ENCODE results near the gene ZFP36L1. TPM values are rescaled to one million over a fixed set of nuclear protein-coding genes. Genes with fewer than 3 reads are reported as not detected.

The ZFP36L1 gene, protein sequence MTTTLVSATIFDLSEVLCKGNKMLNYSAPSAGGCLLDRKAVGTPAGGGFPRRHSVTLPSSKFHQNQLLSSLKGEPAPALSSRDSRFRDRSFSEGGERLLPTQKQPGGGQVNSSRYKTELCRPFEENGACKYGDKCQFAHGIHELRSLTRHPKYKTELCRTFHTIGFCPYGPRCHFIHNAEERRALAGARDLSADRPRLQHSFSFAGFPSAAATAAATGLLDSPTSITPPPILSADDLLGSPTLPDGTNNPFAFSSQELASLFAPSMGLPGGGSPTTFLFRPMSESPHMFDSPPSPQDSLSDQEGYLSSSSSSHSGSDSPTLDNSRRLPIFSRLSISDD
- 100 to 1,000 TPM in 4 of 5 donors, 10 to 100 TPM in 1; 44.4 to 655 (median 255) TPM for total RNA-seq
- polyA plus RNA-seq = 10 to 100 TPM; 64.0 to 80.1 (median 70.4) TPM
- long read RNA-seq, donor 1, transcript ZFP36L1-202 (2 exons, 3,190 nt) = major isoform, 116 of 116 reads
- long read RNA-seq, donor 1, partial matches to known transcripts = 0 of 116 reads
- long read RNA-seq, donor 1, other reads (novel, unspliced or antisense) = 0 of 116 reads
- long read RNA-seq, donor 2, transcript ZFP36L1-202 (2 exons, 3,190 nt) = major isoform, 191 of 192 reads
- long read RNA-seq, donor 2, partial matches to known transcripts = 0 of 192 reads
- long read RNA-seq, donor 2, other reads (novel, unspliced or antisense) = 0 of 192 reads
- long read RNA-seq, donor 3, transcript ZFP36L1-202 (2 exons, 3,190 nt) = major isoform, 81 of 82 reads
- long read RNA-seq, donor 3, partial matches to known transcripts = 0 of 82 reads
- long read RNA-seq, donor 3, other reads (novel, unspliced or antisense) = 0 of 82 reads
- long read RNA-seq, donor 4, transcript ZFP36L1-202 (2 exons, 3,190 nt) = major isoform, 13 of 13 reads
- long read RNA-seq, donor 4, partial matches to known transcripts = 0 of 13 reads
- long read RNA-seq, donor 4, other reads (novel, unspliced or antisense) = 0 of 13 reads
- long read RNA-seq, donor 5, transcript ZFP36L1-202 (2 exons, 3,190 nt) = major isoform, 179 of 180 reads
- long read RNA-seq, donor 5, partial matches to known transcripts = 0 of 180 reads
- long read RNA-seq, donor 5, other reads (novel, unspliced or antisense) = 0 of 180 reads
- long read RNA-seq, donor 6, transcript ZFP36L1-202 (2 exons, 3,190 nt) = major isoform, 260 of 262 reads
- long read RNA-seq, donor 6, partial matches to known transcripts = 0 of 262 reads
- long read RNA-seq, donor 6, other reads (novel, unspliced or antisense) = 0 of 262 reads
- long read RNA-seq, donor 7, transcript ZFP36L1-202 (2 exons, 3,190 nt) = major isoform, 182 of 183 reads
- long read RNA-seq, donor 7, partial matches to known transcripts = 0 of 183 reads
- long read RNA-seq, donor 7, other reads (novel, unspliced or antisense) = 0 of 183 reads
- long read RNA-seq, donor 8, transcript ZFP36L1-202 (2 exons, 3,190 nt) = major isoform, 103 of 104 reads
- long read RNA-seq, donor 8, partial matches to known transcripts = 0 of 104 reads
- long read RNA-seq, donor 8, other reads (novel, unspliced or antisense) = 0 of 104 reads
- long read RNA-seq, donor 9, transcript ZFP36L1-202 (2 exons, 3,190 nt) = major isoform, 88 of 89 reads
- long read RNA-seq, donor 9, partial matches to known transcripts = 0 of 89 reads
- long read RNA-seq, donor 9, other reads (novel, unspliced or antisense) = 0 of 89 reads
- long read RNA-seq, donor 10, transcript ZFP36L1-202 (2 exons, 3,190 nt) = major isoform, 55 of 56 reads
- long read RNA-seq, donor 10, partial matches to known transcripts = 0 of 56 reads
- long read RNA-seq, donor 10, other reads (novel, unspliced or antisense) = 0 of 56 reads

- no peaks in the 10 kb centered on the region for H3K9me3 ChIP-seq
- DNase-seq = peak; percentile 92 to 98
- intact Hi-C loops (cut with DNase I; ENCODE audit: low total_unique reads) = no loop called here
- no peaks in the 10 kb centered on the region for H3K27me3 ChIP-seq
- peaks cover 24 to 44% (median 30%) of the 10 kb centered on the region in 4 donors for H3K36me3 ChIP-seq
- peaks cover 0 to 43% (median 32%) of the 10 kb centered on the region in 4 donors for H3K4me1 ChIP-seq
- peak within 1 kb of the TSS; percentile 94 to 100 (median 100) for H3K27ac ChIP-seq
- H3K4me3 ChIP-seq = peak within 1 kb of the TSS; percentile 81 to 92 (median 90)
- TF ChIP-seq POLR2A (IDR thresholded peaks at IDR 0.05) (peak in 3 of 4 donors; percentile 85 to 100 (median 99)), EP300 (IDR thresholded peaks at IDR 0.05) (no peak), POLR2AphosphoS5 (IDR thresholded peaks at IDR 0.05) (peak; percentile 99 to 100 (median 100))
- 0 to 1% (median 0%) methylated on average over 49 to 51 of the region's 51 CpGs for WGBS, 5 donors
Measured at GRCh38 chr14:68792979-68793733, at the start of gene ZFP36L1. ZFP36L1 (minus strand) TSS chr14:68793067; CDS start chr14:68792938, 129 bp downstream.

- DNase-seq = peak in 1 of 2 donors; percentile 63
- Histone ChIP-seq H3K36me3 (no peaks in the 10 kb centered on the region), H3K4me1 (peaks cover 7 to 39% (median 21%) of the 10 kb centered on the region in 4 donors), H3K4me3 (no peak overlapping the region), H3K27ac (peak overlapping the region in 2 of 5 donors; percentile 13 to 82), H3K9me3 (peaks cover 0 to 7% (median under 1%) of the 10 kb centered on the region in 4 donors), H3K27me3 (no peaks in the 10 kb centered on the region)
- TF ChIP-seq POLR2AphosphoS5 (IDR thresholded peaks at IDR 0.05) (no peak), CTCF (IDR thresholded peaks at IDR 0.05) (no peak), POLR2A (IDR thresholded peaks at IDR 0.05) (no peak), EP300 (IDR thresholded peaks at IDR 0.05) (no peak)
- WGBS, 5 donors = 56 to 78% (median 65%) methylated on average over 5 of the region's 5 CpGs
- intact Hi-C loops (cut with DNase I; ENCODE audit: low total_unique reads) = no loop called here
Measured at GRCh38 chr14:68842298-68842697, 49.4 kb upstream of the ZFP36L1 start.

GRCh38 chr14:68841016-68841809 is 48.3 kb upstream of the ZFP36L1 start:
- intact Hi-C loops (cut with DNase I; ENCODE audit: low total_unique reads) = no loop called here
- WGBS, 5 donors = 40 to 65% (median 55%) methylated on average over 6 of the region's 6 CpGs

More at GRCh38 chr14:68841016-68841809, 48.3 kb upstream of the ZFP36L1 start:
- no peak for DNase-seq
- peaks cover 7 to 39% (median 21%) of the 10 kb centered on the region in 4 donors for H3K4me1 ChIP-seq
- no peaks in the 10 kb centered on the region for H3K36me3 ChIP-seq
- H3K4me3 ChIP-seq = no peak overlapping the region
- H3K27me3 ChIP-seq = no peaks in the 10 kb centered on the region
- peak overlapping the region in 2 of 5 donors; percentile 34 to 40 for H3K27ac ChIP-seq
- no peak for TF ChIP-seq CTCF (IDR thresholded peaks at IDR 0.05)
- no peak for TF ChIP-seq EP300 (IDR thresholded peaks at IDR 0.05)
- TF ChIP-seq POLR2AphosphoS5 (IDR thresholded peaks at IDR 0.05) = no peak
- TF ChIP-seq POLR2A (IDR thresholded peaks at IDR 0.05) = no peak
- peaks cover 0 to 18% (median 6%) of the 10 kb centered on the region in 4 donors for H3K9me3 ChIP-seq

Data from stomach (tissue), 19 donors.